ENCODE measurements around the gene LRPAP1. TPM values are rescaled to one million over a fixed set of nuclear protein-coding genes. Genes with fewer than 3 reads are reported as not detected.
"Not testable (repeated sequence)": the region's sequence is repeated elsewhere in the genome, so short reads cannot be mapped to it uniquely, and the experiment has no call there.

LRPAP1 gene
- 100 to 1,000 TPM; 104 to 204 (median 111) TPM for total RNA-seq

DNA sequence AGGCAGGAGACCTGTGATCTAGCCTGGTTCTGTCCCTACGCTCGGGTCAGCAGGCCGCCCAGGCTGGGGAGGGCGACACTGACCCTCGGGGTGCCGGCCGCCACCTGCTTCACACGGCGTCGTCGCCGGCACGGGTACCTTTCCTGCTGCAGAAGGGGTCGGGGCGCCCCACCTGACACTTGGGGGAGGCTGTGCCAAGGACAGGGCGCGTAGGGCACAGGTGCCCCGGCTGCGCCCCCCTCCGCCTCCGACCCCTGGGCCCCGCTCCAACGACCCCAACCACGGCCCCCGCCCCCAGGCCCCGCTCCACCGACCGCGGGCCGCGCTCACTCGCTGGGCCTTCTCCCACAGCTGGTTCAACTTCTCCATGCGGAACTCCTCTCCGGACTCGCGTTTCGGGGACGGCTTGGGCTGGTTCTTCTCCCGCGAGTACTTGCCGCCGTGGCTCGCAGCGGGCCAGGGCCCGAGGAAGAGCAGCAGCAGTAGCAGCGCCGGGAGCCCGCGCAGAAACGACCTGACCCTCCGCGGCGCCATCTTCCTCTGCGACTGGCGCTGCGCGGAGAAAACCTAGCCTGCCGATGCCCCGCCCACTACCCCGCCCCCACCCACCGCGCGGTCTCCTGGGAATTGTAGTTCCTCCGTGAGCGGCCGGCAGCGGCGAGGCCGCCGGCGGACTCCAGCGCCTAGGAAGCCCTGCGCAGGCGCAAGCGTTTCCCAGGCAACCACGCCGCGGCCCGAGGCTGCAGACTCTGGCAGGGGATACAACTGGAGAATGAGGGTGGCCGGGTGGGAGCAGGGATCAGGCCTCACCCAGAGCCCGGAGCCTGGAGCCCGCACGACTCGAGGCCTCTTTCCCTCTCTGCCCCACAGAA is at the start of gene LRPAP1:
TSS of gene LRPAP1 (minus strand) at position 544 of the 872 bp plus-strand sequence. CDS start at position 534, 10 bp downstream.
- peak; percentile 84 for DNase-seq (ENCODE audit: low spot score in 2 of 2)
- peak within 1 kb of the TSS; percentile 45 to 74 for H3K27ac ChIP-seq
- intact Hi-C loops (cut with DNase I; ENCODE audit: low total_unique reads), result no loop called here

DNA sequence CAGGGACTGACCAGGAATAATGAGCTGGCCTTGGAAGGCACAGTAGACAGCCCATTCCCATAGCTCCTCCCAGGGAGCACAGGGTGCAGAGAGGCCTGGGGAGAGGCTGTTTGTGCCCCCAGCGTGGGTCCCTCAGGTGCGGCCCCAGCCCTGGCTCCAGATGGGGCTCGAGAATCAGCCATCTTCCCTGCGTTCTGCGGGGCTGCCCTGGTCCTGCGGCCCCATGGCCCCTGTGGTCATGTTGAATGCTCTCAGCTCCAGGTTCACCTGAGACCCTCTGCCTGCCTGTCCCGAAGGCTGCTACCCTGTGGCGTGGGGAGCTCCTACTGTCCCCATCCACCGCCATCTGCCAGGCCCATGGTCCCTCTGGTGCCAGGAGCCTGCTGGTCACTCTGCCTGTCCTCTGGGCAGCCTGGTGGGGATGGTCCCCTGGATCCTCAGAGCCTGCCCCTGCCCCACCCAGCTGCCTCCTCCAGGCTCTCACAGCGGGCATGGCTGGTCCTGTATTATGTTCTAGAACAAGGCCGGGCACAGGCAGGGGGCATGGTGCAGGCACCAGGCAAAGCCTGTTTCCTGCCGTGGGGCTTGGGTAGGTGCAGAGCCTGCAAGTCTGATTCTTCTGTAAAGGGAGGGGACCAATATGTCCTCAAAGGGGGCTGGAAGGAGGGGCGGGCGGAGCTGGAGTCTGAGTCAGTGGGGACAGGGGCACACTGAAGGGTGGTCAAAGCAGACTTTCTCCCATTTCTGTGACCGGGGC is 49.3 kb upstream of the LRPAP1 start:
- H3K27ac ChIP-seq; H3K4me1 ChIP-seq; H3K36me3 ChIP-seq; DNase-seq (ENCODE audit: low spot score in 2 of 2); H3K4me3 ChIP-seq; H3K27me3 ChIP-seq; intact Hi-C loops (cut with DNase I; ENCODE audit: low total_unique reads); H3K9me3 ChIP-seq: not testable (repeated sequence)

More for the DNA sequence above, at the start of gene LRPAP1:
- Histone ChIP-seq H3K4me1 (peaks cover 8 to 10% of the 10 kb centered on the region in 2 donors), H3K27me3 (no peaks in the 10 kb centered on the region), H3K4me3 (peak within 1 kb of the TSS; percentile 74 to 90 (median 77)), H3K9me3 (no peaks in the 10 kb centered on the region), H3K36me3 (no peaks in the 10 kb centered on the region)
- no peak for TF ChIP-seq CTCF (IDR thresholded peaks at IDR 0.05)
- TF ChIP-seq POLR2AphosphoS5 (IDR thresholded peaks at IDR 0.05), result peak; percentile 72 to 89 (median 82)
- TF ChIP-seq POLR2A (IDR thresholded peaks at IDR 0.05), result peak; percentile 79

DNA sequence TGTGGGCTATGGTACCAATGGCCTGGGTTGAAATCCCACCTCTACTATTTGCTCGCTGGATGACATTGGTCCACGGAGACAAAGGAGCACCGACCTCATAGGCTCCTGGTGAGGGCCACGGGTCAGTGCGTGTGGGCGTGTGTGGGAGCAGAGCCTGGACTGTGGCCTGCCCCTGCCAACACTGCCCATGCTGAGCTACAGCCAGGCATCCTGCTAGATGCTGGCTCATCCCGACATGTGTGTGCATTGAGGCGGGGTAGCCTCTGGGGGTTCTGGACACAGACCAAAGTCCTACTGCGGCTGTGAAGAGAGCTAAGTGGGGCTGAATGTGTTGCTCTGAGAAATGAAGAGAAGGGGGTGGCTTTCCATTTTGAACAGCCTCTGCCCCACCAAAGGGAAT is 48.6 kb upstream of the LRPAP1 start:
- intact Hi-C loops (cut with DNase I; ENCODE audit: low total_unique reads); H3K27me3 ChIP-seq; H3K4me3 ChIP-seq; DNase-seq (ENCODE audit: low spot score in 2 of 2); H3K27ac ChIP-seq; H3K36me3 ChIP-seq; H3K9me3 ChIP-seq; H3K4me1 ChIP-seq: not testable (repeated sequence)

GRCh38 chr4:3578527-3579144 is 46.4 kb upstream of the LRPAP1 start:
- intact Hi-C loops (cut with DNase I; ENCODE audit: low total_unique reads); H3K4me3 ChIP-seq; H3K4me1 ChIP-seq; H3K36me3 ChIP-seq; DNase-seq (ENCODE audit: low spot score in 2 of 2); H3K27ac ChIP-seq; H3K9me3 ChIP-seq; H3K27me3 ChIP-seq: not testable (repeated sequence)

GRCh38 chr4:3578052-3578451 is 45.8 kb upstream of the LRPAP1 start:
- H3K4me1 ChIP-seq; DNase-seq (ENCODE audit: low spot score in 2 of 2); H3K9me3 ChIP-seq; H3K27ac ChIP-seq; H3K36me3 ChIP-seq; H3K27me3 ChIP-seq; H3K4me3 ChIP-seq; intact Hi-C loops (cut with DNase I; ENCODE audit: low total_unique reads): not testable (repeated sequence)

DNA sequence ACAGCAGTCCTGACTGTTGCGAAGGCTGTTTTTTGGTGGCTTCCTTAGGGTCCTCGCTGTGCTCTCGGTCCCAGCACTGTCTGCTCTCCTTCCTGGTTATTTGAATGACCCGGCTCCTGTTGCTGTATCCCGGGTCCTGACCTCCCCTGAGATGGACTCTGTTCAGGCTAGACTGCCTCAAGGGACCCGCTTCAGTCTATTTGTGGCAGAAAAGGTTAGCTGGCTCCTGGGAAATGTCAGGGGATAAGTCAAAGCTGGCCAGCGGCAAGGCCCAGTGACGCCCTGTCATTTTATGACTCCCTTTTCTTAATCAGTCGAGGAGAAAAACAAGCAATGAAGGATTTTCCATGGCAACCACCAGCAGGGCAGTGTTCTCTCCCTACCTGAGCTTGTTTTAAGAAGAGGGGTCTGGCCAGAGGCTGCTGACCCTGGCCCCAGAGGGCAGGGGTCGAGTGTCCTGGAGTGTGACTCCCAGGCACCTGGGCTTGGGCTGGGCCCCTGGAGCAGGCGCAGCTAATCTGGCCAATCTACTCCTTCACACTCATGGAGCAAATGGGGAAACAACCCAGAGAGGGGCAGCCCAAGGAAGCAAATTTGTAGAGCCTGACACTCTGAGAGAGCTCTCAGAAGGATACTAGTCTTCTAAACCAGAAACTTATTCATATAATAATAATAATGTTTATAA is 45.1 kb upstream of the LRPAP1 start:
- H3K4me1 ChIP-seq; DNase-seq (ENCODE audit: low spot score in 2 of 2); H3K27me3 ChIP-seq; H3K4me3 ChIP-seq; H3K36me3 ChIP-seq; H3K27ac ChIP-seq; H3K9me3 ChIP-seq; intact Hi-C loops (cut with DNase I; ENCODE audit: low total_unique reads): not testable (repeated sequence)

GRCh38 chr4:3576533-3577207 is 44.4 kb upstream of the LRPAP1 start:
- intact Hi-C loops (cut with DNase I; ENCODE audit: low total_unique reads); DNase-seq (ENCODE audit: low spot score in 2 of 2): not testable (repeated sequence)

GRCh38 chr4:3575426-3576369 is 43.5 kb upstream of the LRPAP1 start:
- intact Hi-C loops (cut with DNase I; ENCODE audit: low total_unique reads); H3K36me3 ChIP-seq; H3K4me1 ChIP-seq; H3K27me3 ChIP-seq; H3K9me3 ChIP-seq; H3K27ac ChIP-seq; DNase-seq (ENCODE audit: low spot score in 2 of 2); H3K4me3 ChIP-seq: not testable (repeated sequence)

More at GRCh38 chr4:3576533-3577207, 44.4 kb upstream of the LRPAP1 start:
- not testable (repeated sequence) for H3K27ac ChIP-seq, H3K4me1 ChIP-seq, H3K36me3 ChIP-seq, H3K9me3 ChIP-seq, H3K4me3 ChIP-seq, H3K27me3 ChIP-seq

DNA sequence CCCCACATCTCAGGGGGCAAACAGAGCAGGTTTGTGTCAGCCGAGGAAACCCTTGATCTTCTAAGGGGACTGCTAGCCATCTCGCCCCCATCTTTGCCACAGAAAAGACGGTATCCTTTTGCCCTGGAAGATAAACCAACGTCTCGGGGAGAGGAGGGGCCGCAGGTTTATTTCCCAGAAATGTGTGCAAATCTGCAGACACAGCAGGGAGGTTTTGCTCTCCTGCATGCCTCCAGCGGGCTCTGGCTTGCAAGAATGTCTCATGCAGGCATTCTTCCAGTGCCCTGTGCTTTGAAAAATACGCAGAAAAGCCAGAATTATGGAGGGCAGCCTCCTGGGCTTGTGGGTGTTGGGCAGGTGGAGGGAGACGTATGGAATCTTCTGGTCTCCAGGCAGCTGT is 42.6 kb upstream of the LRPAP1 start:
- H3K4me1 ChIP-seq; intact Hi-C loops (cut with DNase I; ENCODE audit: low total_unique reads); H3K4me3 ChIP-seq; H3K27me3 ChIP-seq; H3K27ac ChIP-seq; H3K9me3 ChIP-seq; H3K36me3 ChIP-seq; DNase-seq (ENCODE audit: low spot score in 2 of 2): not testable (repeated sequence)

DNA sequence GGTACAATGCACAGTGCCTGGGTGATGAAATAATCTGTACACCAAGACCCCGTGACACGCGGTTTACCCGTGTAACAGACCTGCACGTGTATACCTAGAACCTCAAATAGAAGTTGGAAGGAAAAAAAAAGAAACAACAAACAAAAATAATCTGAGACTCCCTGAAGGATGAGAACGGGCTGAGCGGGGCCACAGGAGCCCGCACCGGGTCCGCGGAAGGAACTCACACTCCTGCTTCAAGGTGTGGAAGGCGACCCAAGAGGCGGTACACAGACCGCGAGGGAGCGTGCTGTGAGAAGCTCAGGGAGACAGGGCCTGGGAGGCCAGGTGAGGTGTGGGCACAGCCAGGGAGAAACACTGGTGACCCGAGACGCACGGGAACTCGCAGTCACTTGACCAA is 42.1 kb upstream of the LRPAP1 start:
- H3K36me3 ChIP-seq; H3K27ac ChIP-seq; H3K4me1 ChIP-seq; intact Hi-C loops (cut with DNase I; ENCODE audit: low total_unique reads); DNase-seq (ENCODE audit: low spot score in 2 of 2); H3K4me3 ChIP-seq; H3K9me3 ChIP-seq; H3K27me3 ChIP-seq: not testable (repeated sequence)
